Left renal cortex interstitium (tissue), 4 donors: ENCODE measurements around the gene SLC44A3. TPM values are rescaled to one million over a fixed set of nuclear protein-coding genes. Genes with fewer than 3 reads are reported as not detected.
"Not testable (repeated sequence)": the region's sequence is repeated elsewhere in the genome, so short reads cannot be mapped to it uniquely, and the experiment has no call there.

Experiments
- DNase-seq, 4 donors: peaks; one replicate each; pipeline ENCODE4 v3.0.0-alpha.2; 2013; ENCODE audit warnings: low read depth in 4 of 4, low spot score in 2 of 4, missing footprints in 1 of 4
- polyA plus RNA-seq, 4 donors: library from polyadenylated mRNA; unstranded; fragments of 120-200 nt; gene quantifications; one replicate each; pipeline ENCODE4 v1.2.1, GENCODE V29; 2013; ENCODE audit not compliant: insufficient read length in 4 of 4

Gene SLC44A3
- polyA plus RNA-seq, 4 donors, result 60.1 to 98.0 (median 82.3) TPM

- no peak for DNase-seq
These were observed 11.5 kb downstream of the SLC44A3 start for GRCh38 chr1:94831641-94832040.

- DNase-seq, result no peak
These were observed 12.3 kb downstream of the SLC44A3 start for GRCh38 chr1:94832446-94832845.

DNA sequence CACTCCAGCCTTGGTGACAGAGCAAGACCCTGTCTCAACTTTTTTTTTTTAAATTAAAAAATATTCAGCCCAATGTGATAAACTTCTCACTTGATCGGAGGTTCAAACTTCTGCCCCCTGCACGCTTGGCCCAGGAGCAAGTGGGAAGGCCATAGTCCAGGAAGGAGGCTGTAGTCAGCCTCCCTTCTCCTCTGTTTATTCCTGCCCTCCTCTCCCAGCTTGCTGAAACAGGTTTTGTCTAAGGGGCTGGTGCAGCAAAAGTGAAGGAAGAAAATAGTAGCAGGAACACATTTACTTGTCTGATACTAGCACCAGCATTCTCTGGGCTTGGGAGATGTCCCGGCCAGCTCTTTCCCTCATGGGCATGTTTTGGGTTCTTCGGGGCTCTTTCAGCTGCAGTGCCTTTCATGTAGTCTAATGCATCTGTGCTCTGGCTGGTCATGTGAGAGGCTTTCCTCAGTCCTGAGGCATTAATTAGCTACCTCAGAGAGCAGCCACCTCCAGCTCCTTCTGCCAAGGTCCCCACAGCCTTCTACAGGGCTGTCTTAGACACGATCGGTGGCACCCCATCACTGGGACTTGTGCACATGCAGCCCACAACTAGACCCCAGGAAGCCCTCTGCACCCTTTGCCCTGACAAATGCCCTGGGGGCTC is 12.9 kb downstream of the SLC44A3 start:
- DNase-seq, result no peak

- DNase-seq, result no peak
These were observed 16.7 kb downstream of the SLC44A3 start for GRCh38 chr1:94836891-94837290.

GRCh38 chr1:94840381-94840780 is 20.2 kb downstream of the SLC44A3 start:
- not testable (repeated sequence) for DNase-seq

DNA sequence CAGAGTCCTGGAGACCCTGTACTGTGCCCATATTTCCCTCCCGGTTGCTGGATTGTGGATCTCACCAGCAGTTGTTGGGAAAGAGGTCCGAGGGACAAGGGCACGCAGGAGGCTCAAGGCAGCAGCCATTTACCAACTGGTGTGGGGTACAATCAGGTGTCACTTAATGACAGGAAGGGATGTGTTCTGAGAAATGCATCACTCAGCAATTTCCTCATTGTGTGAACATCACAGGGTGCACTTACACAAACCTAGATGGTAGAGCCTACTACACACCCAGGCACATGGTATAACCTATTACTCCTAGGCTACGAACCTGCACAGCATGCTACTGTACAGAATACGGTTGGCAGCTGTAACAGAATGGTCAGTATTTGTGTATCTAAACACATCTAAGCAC is 20.7 kb downstream of the SLC44A3 start:
- DNase-seq, result no peak

DNA sequence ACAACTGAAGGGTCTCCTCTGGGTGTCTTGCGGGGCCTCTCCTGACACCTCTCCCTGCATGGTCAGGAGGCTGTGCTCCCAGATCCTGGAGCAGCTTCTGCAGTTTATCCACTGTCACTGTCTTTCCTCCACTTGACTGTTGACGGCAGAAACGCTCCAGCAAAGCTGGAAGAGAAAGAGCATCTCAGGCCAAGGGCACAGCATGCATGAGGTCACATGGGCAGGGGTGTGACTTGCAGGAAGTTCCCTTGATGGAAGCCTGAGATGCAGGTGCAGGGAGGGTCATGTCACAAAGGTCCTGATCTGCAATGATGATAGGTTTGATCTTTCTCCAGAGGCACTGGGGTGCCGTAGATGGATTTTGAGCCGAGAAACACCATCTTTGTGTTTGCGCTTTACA is 23.3 kb downstream of the SLC44A3 start:
- DNase-seq, result no peak

DNA sequence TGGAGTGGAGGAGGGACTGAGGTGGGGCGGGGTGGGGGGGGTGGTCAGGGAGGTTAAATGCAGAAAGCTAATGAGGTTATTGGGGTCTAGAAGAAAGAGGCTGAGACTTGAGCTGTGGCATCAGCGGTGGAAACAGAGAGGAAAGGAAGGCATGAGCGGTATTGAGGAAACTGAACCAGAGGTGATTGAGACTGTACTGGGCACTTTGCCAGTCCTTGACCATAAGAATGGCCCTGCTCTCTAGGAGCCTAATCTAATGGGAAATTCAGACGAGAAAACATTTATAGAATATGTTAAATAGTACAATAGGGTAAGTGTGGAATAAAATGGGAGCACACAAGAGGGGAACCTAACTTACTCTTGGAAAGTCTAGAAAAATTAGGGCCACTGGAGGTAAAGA is 23.7 kb downstream of the SLC44A3 start:
- DNase-seq, result no peak

- no peak for DNase-seq
These were observed 26.2 kb downstream of the SLC44A3 start for GRCh38 chr1:94846308-94846707.

DNA sequence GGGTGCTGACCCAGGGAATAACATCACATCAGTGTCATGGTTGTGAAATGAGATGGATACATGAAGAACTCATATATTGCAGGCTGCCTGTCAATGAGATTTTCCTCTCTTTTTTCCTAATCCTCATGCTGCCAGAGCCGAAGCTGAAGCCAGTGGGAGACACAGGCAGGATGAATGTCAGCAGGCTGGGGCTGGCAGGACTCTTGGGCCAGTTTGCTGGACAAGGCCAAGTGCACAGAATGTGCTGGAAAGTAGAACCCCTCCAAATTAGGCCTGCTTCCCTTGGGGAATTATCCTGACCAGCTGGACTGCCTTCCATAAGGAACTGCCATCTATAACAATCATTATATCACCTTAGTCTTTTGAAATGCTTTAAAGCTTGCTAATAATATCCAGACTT is 31.4 kb downstream of the SLC44A3 start:
- no peak for DNase-seq

DNA sequence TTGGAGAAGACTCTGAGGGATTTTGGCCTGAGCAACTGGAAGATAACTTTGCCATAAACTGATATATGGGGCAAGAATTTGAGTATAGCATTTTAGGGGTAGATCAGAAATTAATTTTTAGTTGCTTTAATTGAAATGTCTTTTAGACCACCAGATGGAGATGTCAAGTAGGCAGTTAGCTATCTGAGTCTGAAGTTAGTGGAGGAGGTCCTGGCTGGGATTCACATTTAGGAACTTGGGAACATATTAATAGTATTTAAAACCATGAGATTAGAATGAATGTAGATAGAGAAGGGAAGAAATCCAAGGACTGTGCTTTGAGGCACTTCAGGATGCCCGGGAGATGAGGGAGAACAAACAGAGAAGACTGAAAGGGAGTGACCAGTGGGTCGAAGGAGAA is 32.6 kb downstream of the SLC44A3 start:
- no peak for DNase-seq

DNA sequence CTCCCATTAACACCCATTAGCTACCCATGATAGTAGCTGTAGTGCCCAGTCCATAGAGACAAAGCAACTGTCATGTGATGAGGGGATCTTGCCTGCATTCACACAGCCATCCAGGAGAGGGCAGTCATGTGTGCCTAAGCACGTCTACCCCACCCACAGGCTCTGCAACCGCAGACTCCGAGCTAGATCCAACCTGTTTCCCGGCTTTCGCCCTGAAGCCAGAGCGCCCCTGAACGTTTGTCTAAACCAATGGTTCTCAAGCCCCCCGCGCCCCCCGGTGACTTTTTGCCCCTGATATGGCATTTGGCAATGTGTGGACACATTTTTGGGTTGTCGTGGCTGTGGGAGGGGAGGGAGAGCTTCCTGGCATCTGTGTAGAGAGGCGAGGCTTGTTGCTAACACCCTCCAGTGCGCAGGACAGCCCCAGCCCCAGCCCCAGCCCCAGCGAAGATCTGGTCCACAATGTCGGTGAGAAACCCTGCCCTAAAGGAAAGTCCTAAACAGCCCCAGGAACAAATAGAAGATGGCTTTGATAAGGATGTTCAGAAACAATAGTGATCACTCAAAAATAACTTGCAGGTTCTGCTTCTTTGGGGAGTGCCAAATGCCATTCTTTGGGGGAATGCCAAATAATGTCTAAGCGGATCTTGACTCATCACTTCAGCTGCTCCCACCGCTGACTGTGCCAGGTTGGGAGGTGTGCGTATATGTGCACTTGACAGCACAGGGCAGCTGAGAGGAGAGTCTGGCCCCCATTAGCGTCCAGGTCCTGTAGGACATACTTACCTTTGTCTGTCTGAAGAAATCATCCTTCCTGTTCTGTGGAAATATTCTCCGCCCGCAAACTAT is 34.5 kb downstream of the SLC44A3 start:
- peak; percentile 72 to 82 (median 77) for DNase-seq

DNA sequence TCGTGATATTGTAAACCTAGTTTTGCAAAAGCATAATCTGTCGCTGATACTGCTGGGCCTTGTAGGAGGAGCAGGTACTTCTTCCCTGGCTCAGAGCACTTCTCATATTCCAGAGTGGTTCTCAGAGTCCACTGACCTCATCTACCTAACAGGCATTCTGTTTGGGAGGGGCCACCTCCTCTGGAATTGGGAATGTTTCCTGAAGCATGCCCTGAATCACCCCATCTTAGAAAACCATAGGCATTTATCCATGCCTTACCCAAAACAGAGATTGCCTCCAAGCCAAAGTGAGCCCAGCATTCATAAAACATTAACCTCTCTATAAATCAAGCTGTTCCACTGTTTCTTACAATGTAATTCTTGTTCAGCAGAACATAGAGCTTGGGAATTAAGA is 35.1 kb downstream of the SLC44A3 start:
- DNase-seq, result no peak

- DNase-seq, result no peak
These were observed 35.8 kb downstream of the SLC44A3 start for GRCh38 chr1:94856004-94856403.

- DNase-seq, result no peak
These were observed 36.7 kb downstream of the SLC44A3 start for GRCh38 chr1:94856868-94857267.

DNA sequence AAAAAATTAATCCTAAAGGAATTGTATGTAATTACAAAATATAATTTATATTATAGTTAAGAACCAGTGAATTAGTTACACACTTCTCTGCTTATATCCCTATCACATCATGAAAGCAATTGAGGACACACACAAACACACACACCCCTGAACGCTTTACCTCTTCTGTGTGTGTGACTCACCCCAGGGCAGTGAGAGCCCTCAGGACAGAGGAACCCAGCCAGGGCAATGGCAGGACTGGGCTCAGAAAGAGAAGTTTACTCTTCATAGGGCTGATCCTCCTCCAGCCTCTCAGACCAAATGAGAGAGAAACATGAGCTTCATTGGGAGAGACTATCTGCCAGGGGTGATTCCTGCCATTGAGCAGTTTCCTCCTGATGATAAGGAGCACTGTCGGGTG is 38.1 kb downstream of the SLC44A3 start:
- DNase-seq, result no peak

- DNase-seq, result no peak
These were observed 39.0 kb downstream of the SLC44A3 start for GRCh38 chr1:94859174-94859573.

DNA sequence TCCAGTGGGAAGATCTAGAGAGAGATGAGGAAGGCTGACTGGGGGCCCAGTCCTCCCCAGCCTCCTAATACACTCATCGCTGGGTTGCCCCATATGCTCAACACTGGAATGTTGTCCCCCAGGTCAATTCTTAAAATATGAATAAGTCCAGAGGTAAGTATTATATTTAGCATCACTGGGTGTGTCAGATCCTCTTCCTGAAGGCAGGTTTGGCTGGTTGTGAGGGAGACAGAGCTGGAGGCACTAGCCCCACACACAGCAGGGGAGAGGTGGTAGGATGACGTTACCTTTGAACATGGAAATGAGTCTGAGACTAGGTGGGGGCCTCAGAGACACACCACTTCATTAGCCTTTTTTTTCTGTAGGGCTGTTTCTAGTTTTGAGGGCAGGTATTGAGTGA is 42.6 kb downstream of the SLC44A3 start:
- DNase-seq, result no peak

GRCh38 chr1:94863297-94863911 is 43.2 kb downstream of the SLC44A3 start:
- peak in 1 of 4 donors; percentile 31 for DNase-seq

GRCh38 chr1:94863919-94864318 is 43.8 kb downstream of the SLC44A3 start:
- DNase-seq, result no peak

DNA sequence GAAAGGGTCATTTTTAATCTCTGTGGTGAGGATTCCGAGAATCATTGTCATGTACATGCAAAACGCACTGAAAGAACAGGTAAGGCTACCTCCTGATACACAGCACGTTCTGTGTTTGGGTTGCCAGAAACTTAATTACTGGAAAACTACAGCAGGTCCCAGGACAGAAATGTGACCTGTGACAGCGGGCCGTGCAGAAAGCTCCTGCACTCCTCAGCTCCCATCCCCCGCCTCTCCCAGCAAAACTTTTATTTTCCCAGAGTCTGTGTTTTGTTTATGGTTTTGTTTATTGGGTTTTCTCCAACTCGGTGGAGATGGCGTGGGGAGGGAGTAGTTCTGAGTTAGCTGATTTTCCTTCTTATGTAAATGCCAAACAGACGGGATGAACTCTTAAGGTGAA is 44.7 kb downstream of the SLC44A3 start:
- peak in 1 of 4 donors; percentile 34 for DNase-seq

GRCh38 chr1:94865360-94865759 is 45.2 kb downstream of the SLC44A3 start:
- no peak for DNase-seq
